Osteoblast (primary cell): ENCODE results near the gene YPEL2. TPM values are rescaled to one million over a fixed set of nuclear protein-coding genes. Genes with fewer than 3 reads are reported as not detected.

Experiments
- DNase-seq: peaks from one replicate; pipeline ENCODE4 v3.0.0; 2011; ENCODE audit warnings: low spot score, mixed read lengths; ENCODE audit not compliant: insufficient read length; ENCODE audit errors: missing footprints
- H2AFZ ChIP-seq: 2 replicates; pipeline ENCODE4 v1.6.0; 2011; ENCODE audit warnings: mild to moderate bottlenecking, low read length
- H3K27ac ChIP-seq: 2 replicates; pipeline ENCODE4 v1.5.1; 2011; ENCODE audit warnings: mild to moderate bottlenecking, low read depth, low read length, moderate library complexity
- H3K27me3 ChIP-seq: 2 replicates; pipeline ENCODE4 v1.6.0; 2012; ENCODE audit warnings: mild to moderate bottlenecking, control low read depth, inconsistent platforms, low read length, moderate library complexity; ENCODE audit not compliant: insufficient read depth
- H3K36me3 ChIP-seq: 2 replicates; pipeline ENCODE4 v1.5.1; 2011; ENCODE audit warnings: mild to moderate bottlenecking, low read length, control low read depth, moderate library complexity; ENCODE audit not compliant: insufficient read depth
- H3K4me1 ChIP-seq: 2 replicates; pipeline ENCODE4 v1.5.1; 2011; ENCODE audit warnings: mild to moderate bottlenecking, low read length, control low read depth, moderate library complexity; ENCODE audit not compliant: insufficient read depth
- H3K4me2 ChIP-seq: 2 replicates; pipeline ENCODE4 v1.6.0; 2011; ENCODE audit warnings: mild to moderate bottlenecking, low read length; ENCODE audit not compliant: insufficient read depth
- H3K4me3 ChIP-seq: fragments of 200-600 bp; sonication (generic); 3 replicates; pipeline ENCODE4 v1.5.1; 2012; ENCODE audit warnings: mild to moderate bottlenecking, low read length, inconsistent platforms; ENCODE audit not compliant: insufficient read depth
- H3K79me2 ChIP-seq: 2 replicates; pipeline ENCODE4 v1.6.0; 2012; ENCODE audit warnings: mild to moderate bottlenecking, low read length, control low read depth, inconsistent platforms; ENCODE audit not compliant: insufficient read depth
- H3K9me3 ChIP-seq: 2 replicates; pipeline ENCODE4 v1.5.1; 2011; ENCODE audit warnings: low read depth, low read length, control low read depth
- H4K20me1 ChIP-seq: 2 replicates; pipeline ENCODE4 v1.6.0; 2012; ENCODE audit warnings: mild to moderate bottlenecking, low read length, control low read depth; ENCODE audit not compliant: insufficient read depth
- CTCF ChIP-seq: IDR thresholded peaks from 2 replicates; pipeline ENCODE4 v1.5.1; 2011; ENCODE audit warnings: mild to moderate bottlenecking, low read depth, low read length, moderate library complexity; ENCODE audit errors: extremely low read depth
- total RNA-seq: library from RNA; depleted of rRNA; stranded (reverse); fragments of >200 nt; gene quantifications from 2 replicates; pipeline ENCODE4 v1.2.3, GENCODE V29; 2012

Gene YPEL2
- total RNA-seq, 1 donor = 24.2 TPM

- H3K79me2 ChIP-seq = no peaks in the 10 kb centered on the region
- H3K27me3 ChIP-seq = no peaks in the 10 kb centered on the region
- no peak for DNase-seq
- H3K4me1 ChIP-seq = peaks cover 12% of the 10 kb centered on the region
- no peak for TF ChIP-seq CTCF
- H3K9me3 ChIP-seq = no peaks in the 10 kb centered on the region
- H2AFZ ChIP-seq = no peak overlapping the region
- H3K4me3 ChIP-seq = no peak overlapping the region
- no peak overlapping the region for H3K4me2 ChIP-seq
- no peak overlapping the region for H3K27ac ChIP-seq
- no peaks in the 10 kb centered on the region for H4K20me1 ChIP-seq
- no peaks in the 10 kb centered on the region for H3K36me3 ChIP-seq
Observed at GRCh38 chr17:59418732-59419166, 87.3 kb downstream of the YPEL2 start.

GRCh38 chr17:59420901-59421300, 89.4 kb downstream of the YPEL2 start:
- H3K27ac ChIP-seq = no peak overlapping the region
- no peaks in the 10 kb centered on the region for H4K20me1 ChIP-seq
- no peaks in the 10 kb centered on the region for H3K36me3 ChIP-seq
- H3K4me1 ChIP-seq = peaks cover 31% of the 10 kb centered on the region
- no peak overlapping the region for H3K4me3 ChIP-seq
- no peaks in the 10 kb centered on the region for H3K9me3 ChIP-seq
- DNase-seq = no peak
- no peaks in the 10 kb centered on the region for H3K79me2 ChIP-seq
- no peak for TF ChIP-seq CTCF
- no peak overlapping the region for H2AFZ ChIP-seq
- no peaks in the 10 kb centered on the region for H3K27me3 ChIP-seq
- no peak overlapping the region for H3K4me2 ChIP-seq

- Histone ChIP-seq H4K20me1 (no peaks in the 10 kb centered on the region), H3K4me2 (no peak overlapping the region), H3K4me1 (peaks cover 39% of the 10 kb centered on the region), H3K36me3 (no peaks in the 10 kb centered on the region), H3K27ac (no peak overlapping the region), H3K9me3 (no peaks in the 10 kb centered on the region), H3K79me2 (no peaks in the 10 kb centered on the region), H3K4me3 (no peak overlapping the region), H2AFZ (no peak overlapping the region), H3K27me3 (no peaks in the 10 kb centered on the region)
- TF ChIP-seq CTCF = no peak
- DNase-seq = no peak
Observed at GRCh38 chr17:59421722-59422121, 90.3 kb downstream of the YPEL2 start.

DNA sequence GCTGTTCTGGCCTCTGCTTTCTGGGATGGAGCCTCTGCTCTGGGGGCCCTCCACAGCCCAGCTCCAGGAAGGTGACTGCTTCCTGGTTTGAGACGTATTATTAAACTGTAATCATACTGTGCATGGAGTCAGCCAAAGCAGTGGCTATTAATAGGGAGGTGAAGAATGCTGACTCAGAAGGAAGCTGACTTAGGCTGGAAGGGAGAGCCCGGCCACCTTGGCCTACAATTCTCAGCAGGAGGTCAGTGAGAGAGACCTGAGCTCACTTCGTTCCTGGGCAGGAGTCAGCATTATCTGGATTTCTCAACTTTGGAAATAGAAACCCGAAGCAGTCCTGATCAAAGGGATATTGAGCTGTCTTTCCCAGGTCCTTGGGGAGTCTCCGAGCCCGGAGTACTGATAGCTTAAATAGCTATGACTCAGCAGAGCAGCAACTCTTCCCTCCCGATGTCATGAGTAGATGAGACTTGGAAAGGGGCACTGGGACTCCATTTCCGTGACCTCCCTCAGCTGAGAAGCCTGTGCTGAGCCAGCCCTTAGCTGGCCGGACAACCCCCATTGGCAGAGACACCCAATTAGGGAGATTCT, 91.8 kb downstream of the YPEL2 start:
- H3K4me1 ChIP-seq = peaks cover 52% of the 10 kb centered on the region

More for the DNA sequence above, 91.8 kb downstream of the YPEL2 start:
- no peak for TF ChIP-seq CTCF
- Histone ChIP-seq H3K36me3 (no peaks in the 10 kb centered on the region), H3K79me2 (no peaks in the 10 kb centered on the region), H2AFZ (peak overlapping the region; percentile 38), H3K27me3 (no peaks in the 10 kb centered on the region), H3K27ac (peak overlapping the region; percentile 52), H3K9me3 (no peaks in the 10 kb centered on the region), H3K4me2 (peak overlapping the region; percentile 16), H3K4me3 (peak overlapping the region; percentile 8), H4K20me1 (no peaks in the 10 kb centered on the region)
- peak; percentile 90 for DNase-seq
